Keratinocyte (primary cell): ENCODE data around the gene NLRC3. TPM values are rescaled to one million over a fixed set of nuclear protein-coding genes. Genes with fewer than 3 reads are reported as not detected.

Experiments used
- DNase-seq: peaks from one replicate; pipeline ENCODE4 v3.0.0-alpha.2; 2011; ENCODE audit warnings: low read depth, missing footprints, low spot score
- FAIRE-seq: peaks from 2 replicates; lab custom pipeline; 2011; peaks lifted over from hg19 to GRCh38; lab: Jason Lieb, UNC
- H2AFZ ChIP-seq: 2 replicates; pipeline ENCODE4 v1.6.0; 2012; ENCODE audit warnings: low read length, control low read depth, inconsistent platforms; ENCODE audit not compliant: control insufficient read depth
- H3K27ac ChIP-seq: 2 replicates; pipeline ENCODE4 v1.5.1; 2011; ENCODE audit warnings: low read length; ENCODE audit not compliant: control insufficient read depth, insufficient read depth
- H3K27me3 ChIP-seq: 3 replicates; pipeline ENCODE4 v1.6.0; 2011; ENCODE audit warnings: low read length; ENCODE audit not compliant: control insufficient read depth, insufficient read depth; ENCODE audit errors: extremely low read depth
- H3K36me3 ChIP-seq, 2 experiments: 2 replicates in 1 of 2; 3 replicates in 1 of 2; pipeline ENCODE4 v1.5.1; 2011; ENCODE audit warnings: low read length in 2 of 2, mild to moderate bottlenecking in 1 of 2; ENCODE audit not compliant: control insufficient read depth in 2 of 2, insufficient read depth in 2 of 2; ENCODE audit errors: extremely low read depth in 1 of 2
- H3K4me1 ChIP-seq: 3 replicates; pipeline ENCODE4 v1.5.1; 2011; ENCODE audit warnings: low read length; ENCODE audit not compliant: control insufficient read depth, insufficient read depth; ENCODE audit errors: extremely low read depth
- H3K4me2 ChIP-seq: 3 replicates; pipeline ENCODE4 v1.6.0; 2011; ENCODE audit warnings: low read depth, low read length; ENCODE audit not compliant: control insufficient read depth, insufficient read depth; ENCODE audit errors: extremely low read depth
- H3K4me3 ChIP-seq, 3 experiments: fragments of 200-600 bp in 1 of 3; sonication (generic) in 1 of 3; 2 replicates in 2 of 3; 3 replicates in 1 of 3; pipeline ENCODE4 v1.5.1; 2011 to 2016; ENCODE audit warnings: low read length in 3 of 3, mild to moderate bottlenecking in 3 of 3, control low read depth in 2 of 3, inconsistent platforms in 1 of 3, low read depth in 1 of 3, mixed read lengths in 1 of 3, mixed run types in 1 of 3, moderate library complexity in 1 of 3; ENCODE audit not compliant: control insufficient read depth in 2 of 3, insufficient read depth in 2 of 3; ENCODE audit errors: extremely low read depth in 1 of 3
- H3K79me2 ChIP-seq: 2 replicates; pipeline ENCODE4 v1.6.0; 2012; ENCODE audit warnings: low read length; ENCODE audit not compliant: control insufficient read depth, insufficient read depth
- H3K9ac ChIP-seq: 3 replicates; pipeline ENCODE4 v1.6.0; 2011; ENCODE audit warnings: low read length; ENCODE audit not compliant: control insufficient read depth, insufficient read depth; ENCODE audit errors: extremely low read depth
- H3K9me1 ChIP-seq: 3 replicates; pipeline ENCODE4 v1.6.0; 2011; ENCODE audit warnings: low read length; ENCODE audit not compliant: control insufficient read depth, insufficient read depth; ENCODE audit errors: extremely low read depth
- H3K9me3 ChIP-seq: 2 replicates; pipeline ENCODE4 v1.5.1; 2012; ENCODE audit warnings: low read depth, low read length; ENCODE audit not compliant: control insufficient read depth
- H4K20me1 ChIP-seq: 3 replicates; pipeline ENCODE4 v1.6.0; 2011; ENCODE audit warnings: low read length; ENCODE audit not compliant: control insufficient read depth, insufficient read depth; ENCODE audit errors: extremely low read depth
- CTCF ChIP-seq, 3 experiments: IDR thresholded peaks in 1 of 3; conservative IDR thresholded peaks in 1 of 3; optimal IDR thresholded peaks in 1 of 3; 2 replicates in 2 of 3; 3 replicates in 1 of 3; pipeline versions ENCODE3 to v1.5.1; 2011; ENCODE audit warnings: low read length in 3 of 3, mild to moderate bottlenecking in 3 of 3, moderate library complexity in 2 of 3, control low read depth in 1 of 3, inconsistent platforms in 1 of 3; ENCODE audit not compliant: insufficient read depth in 2 of 3; ENCODE audit errors: extremely low read depth in 1 of 3
- EZH2 ChIP-seq: IDR thresholded peaks from one replicate; pipeline ENCODE4 v1.6.1; 2012; ENCODE audit warnings: inconsistent platforms, mild to moderate bottlenecking, low read length, moderate library complexity
- dilution Hi-C: fragments of 300-500 bp; cut with MboI; formaldehyde crosslinking; loops from one replicate; pipeline ENCODE4 v1.7.0; 2020; ENCODE audit warnings: low sequenced_read_pairs; ENCODE audit not compliant: extremely low pct_ligation_motif_present
- polyA plus RNA-seq, 5 experiments: library from polyadenylated mRNA; depleted of rRNA in 3 of 5; stranded (reverse) in 3 of 5; stranded (forward) in 1 of 5; unstranded in 1 of 5; fragments of >200 nt; gene quantifications; 1 replicate in 1 of 5; 2 replicates in 3 of 5; 3 replicates in 1 of 5; pipeline versions ENCODE4 v1.2.1 to v1.2.3, GENCODE V29; 2011 to 2012; ENCODE audit warnings: missing spikeins in 2 of 5, low read depth in 1 of 5, low replicate concordance in 1 of 5

The NLRC3 gene
- polyA plus RNA-seq, 1 donor (not counting 4 experiments of a cell fraction or from before 2014, with no cell fraction given): not detected

GRCh38 chr16:3582276-3583165 lies 5.3 kb upstream of the NLRC3 start:
- Histone ChIP-seq H3K9ac (no peak overlapping the region), H3K4me3 (no peak overlapping the region), H2AFZ (no peak overlapping the region), H3K27ac (no peak overlapping the region), H3K9me1 (no peaks in the 10 kb centered on the region), H3K36me3 (peaks cover 0 to 5% of the 10 kb centered on the region in 2 experiments), H3K4me1 (peaks cover 11% of the 10 kb centered on the region), H4K20me1 (no peaks in the 10 kb centered on the region), H3K79me2 (no peaks in the 10 kb centered on the region), H3K9me3 (no peaks in the 10 kb centered on the region), H3K4me2 (no peak overlapping the region), H3K27me3 (no peaks in the 10 kb centered on the region)
- dilution Hi-C loops: no loop called here
- FAIRE-seq: no peak
- no peak for DNase-seq
- TF ChIP-seq CTCF (optimal IDR thresholded peaks at IDR 0.05 in 1 of 3, IDR thresholded peaks at IDR 0.05 in 1 of 3, conservative IDR thresholded peaks at IDR 0.05 in 1 of 3; ENCODE audit: extremely low read depth in 1 of 3, insufficient read depth in 2 of 3, low read length in 3 of 3): no peak
- TF ChIP-seq EZH2: no peak

DNA sequence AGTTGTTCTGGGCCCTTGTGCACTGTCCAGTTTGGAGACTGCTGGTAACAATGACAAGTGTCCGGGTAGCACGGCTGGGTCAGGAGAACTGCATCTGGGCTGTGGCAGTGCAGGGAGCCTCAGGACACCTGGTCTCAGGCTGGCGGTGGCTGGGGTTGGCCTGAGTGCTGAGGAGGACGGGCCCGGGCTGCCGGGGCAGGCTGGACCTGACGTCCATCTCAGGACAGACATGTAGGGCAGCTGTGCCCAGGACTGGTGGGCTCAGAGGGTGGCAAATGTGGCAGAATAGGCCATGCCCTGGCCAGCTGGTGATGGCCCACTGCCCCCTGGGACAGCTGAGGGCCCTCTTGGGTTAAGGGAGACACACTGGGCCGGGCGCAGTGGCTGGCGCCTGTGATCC lies 4.2 kb upstream of the NLRC3 start:
- no peaks in the 10 kb centered on the region for H3K9me3 ChIP-seq
- no peak for TF ChIP-seq EZH2
- peaks cover 0 to 5% of the 10 kb centered on the region in 2 experiments for H3K36me3 ChIP-seq
- H2AFZ ChIP-seq: no peak overlapping the region
- H3K27ac ChIP-seq: no peak overlapping the region
- H3K9ac ChIP-seq: no peak overlapping the region
- H3K9me1 ChIP-seq: no peaks in the 10 kb centered on the region
- H4K20me1 ChIP-seq: no peaks in the 10 kb centered on the region
- dilution Hi-C loops: no loop called here
- H3K27me3 ChIP-seq: no peaks in the 10 kb centered on the region
- H3K4me1 ChIP-seq: peaks cover 11% of the 10 kb centered on the region
- DNase-seq: no peak
- H3K4me2 ChIP-seq: no peak overlapping the region
- no peak for FAIRE-seq
- H3K79me2 ChIP-seq: no peaks in the 10 kb centered on the region
- H3K4me3 ChIP-seq: no peak overlapping the region
